ENCODE data around the gene VIPR1. TPM values are rescaled to one million over a fixed set of nuclear protein-coding genes. Genes with fewer than 3 reads are reported as not detected.

The VIPR1 gene
- total and polyA plus RNA-seq, 2 donors (not counting 1 experiment from before 2014, with no cell fraction given) = 0.79 to 5.8 TPM

- H3K36me3 ChIP-seq (replicated peaks in 1 of 2; ENCODE audit: control extremely low read depth in 1 of 2, control insufficient read depth in 1 of 2, extremely low read depth in 1 of 2, insufficient read depth in 2 of 2, low read length in 1 of 2) = no peaks in the 10 kb centered on the region
- no peak overlapping the region for H3K9ac ChIP-seq (ENCODE audit: low read length)
- H2AFZ ChIP-seq (ENCODE audit: insufficient read depth, low read depth, low read length, poor library complexity, severe bottlenecking) = no peak overlapping the region
- 100% methylated on average over 5 of the region's 6 CpGs for WGBS (ENCODE audit: insufficient coverage)
- peaks cover 9 to 15% of the 10 kb centered on the region in 2 donors for H3K4me1 ChIP-seq (ENCODE audit: control insufficient read depth in 2 of 2, insufficient read depth in 2 of 2, low read length in 2 of 2)
- ChIA-PET POLR2A (no interaction called here), CTCF (no interaction called here)
- peaks cover 0 to 4% (median 0%) of the 10 kb centered on the region in 4 experiments for H3K27me3 ChIP-seq (replicated peaks in 1 of 4; ENCODE audit: control extremely low read depth in 1 of 4, control insufficient read depth in 3 of 4, insufficient read depth in 4 of 4, low read length in 3 of 4)
- no peak overlapping the region for H3K4me2 ChIP-seq (replicated peaks; ENCODE audit: low read depth, low read length, poor library complexity, severe bottlenecking)
- H3K79me2 ChIP-seq (ENCODE audit: control insufficient read depth, insufficient read depth, low read length) = no peaks in the 10 kb centered on the region
- Mint-ChIP-seq H3K27ac (no peak overlapping the region), H3K9me3 (ENCODE audit: insufficient read depth) (no peaks in the 10 kb centered on the region), H3K27me3 (no peaks in the 10 kb centered on the region), H3K4me1 (peaks cover 14% of the 10 kb centered on the region), H3K4me3 (no peak overlapping the region)
- H3K9me3 ChIP-seq (ENCODE audit: control extremely low read depth in 1 of 3, control insufficient read depth in 2 of 3, insufficient read depth in 1 of 3, low read length in 2 of 3) = no peaks in the 10 kb centered on the region
- H4K20me1 ChIP-seq (ENCODE audit: control insufficient read depth, insufficient read depth, low read length, poor library complexity, severe bottlenecking) = no peaks in the 10 kb centered on the region
- H3K27ac ChIP-seq (ENCODE audit: low read length in 2 of 2) = no peak overlapping the region
- TF ChIP-seq, protein P1, sequence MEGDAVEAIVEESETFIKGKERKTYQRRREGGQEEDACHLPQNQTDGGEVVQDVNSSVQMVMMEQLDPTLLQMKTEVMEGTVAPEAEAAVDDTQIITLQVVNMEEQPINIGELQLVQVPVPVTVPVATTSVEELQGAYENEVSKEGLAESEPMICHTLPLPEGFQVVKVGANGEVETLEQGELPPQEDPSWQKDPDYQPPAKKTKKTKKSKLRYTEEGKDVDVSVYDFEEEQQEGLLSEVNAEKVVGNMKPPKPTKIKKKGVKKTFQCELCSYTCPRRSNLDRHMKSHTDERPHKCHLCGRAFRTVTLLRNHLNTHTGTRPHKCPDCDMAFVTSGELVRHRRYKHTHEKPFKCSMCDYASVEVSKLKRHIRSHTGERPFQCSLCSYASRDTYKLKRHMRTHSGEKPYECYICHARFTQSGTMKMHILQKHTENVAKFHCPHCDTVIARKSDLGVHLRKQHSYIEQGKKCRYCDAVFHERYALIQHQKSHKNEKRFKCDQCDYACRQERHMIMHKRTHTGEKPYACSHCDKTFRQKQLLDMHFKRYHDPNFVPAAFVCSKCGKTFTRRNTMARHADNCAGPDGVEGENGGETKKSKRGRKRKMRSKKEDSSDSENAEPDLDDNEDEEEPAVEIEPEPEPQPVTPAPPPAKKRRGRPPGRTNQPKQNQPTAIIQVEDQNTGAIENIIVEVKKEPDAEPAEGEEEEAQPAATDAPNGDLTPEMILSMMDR (IDR thresholded peaks at IDR 0.05) = no peak
- no peak for TF ChIP-seq EZH2 (IDR thresholded peaks at IDR 0.05; ENCODE audit: borderline replicate concordance, insufficient read depth, low read depth, low read length, poor library complexity, severe bottlenecking)
- H3K4me3 ChIP-seq (ENCODE audit: control extremely low read depth in 1 of 5, extremely low read depth in 1 of 5, insufficient read depth in 1 of 5, low read depth in 2 of 5, low read length in 4 of 5) = no peak overlapping the region
- intact Hi-C loops (cut with micrococcal nuclease) = no loop called here
- no peak for ATAC-seq (ENCODE audit: low read depth)
- no peak for DNase-seq
These were observed 29.0 kb downstream of the VIPR1 start for GRCh38 chr3:42531470-42531869.

DNA sequence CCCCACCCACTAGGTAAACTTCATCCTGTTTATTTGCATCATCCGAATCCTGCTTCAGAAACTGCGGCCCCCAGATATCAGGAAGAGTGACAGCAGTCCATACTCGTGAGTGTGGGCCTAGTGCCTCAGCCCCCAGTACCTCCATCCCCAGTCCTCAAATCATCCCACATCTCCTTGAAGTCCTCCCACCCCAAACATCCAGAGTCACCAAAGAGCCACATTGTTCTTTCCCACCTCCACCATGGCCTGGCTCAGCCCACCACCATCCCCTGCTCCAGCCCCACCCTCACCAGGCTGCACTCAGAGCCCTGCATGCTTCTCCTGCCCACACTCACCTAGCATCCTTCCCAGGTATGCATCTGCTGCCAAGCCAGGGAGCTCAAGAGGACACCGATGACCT is 29.8 kb downstream of the VIPR1 start:
- Histone ChIP-seq H3K36me3 (replicated peaks in 1 of 2; ENCODE audit: control extremely low read depth in 1 of 2, control insufficient read depth in 1 of 2, extremely low read depth in 1 of 2, insufficient read depth in 2 of 2, low read length in 1 of 2) (no peaks in the 10 kb centered on the region), H3K27ac (ENCODE audit: low read length in 2 of 2) (no peak overlapping the region), H3K9ac (ENCODE audit: low read length) (no peak overlapping the region), H2AFZ (ENCODE audit: insufficient read depth, low read depth, low read length, poor library complexity, severe bottlenecking) (no peak overlapping the region), H3K4me2 (replicated peaks; ENCODE audit: low read depth, low read length, poor library complexity, severe bottlenecking) (no peak overlapping the region), H3K79me2 (ENCODE audit: control insufficient read depth, insufficient read depth, low read length) (no peaks in the 10 kb centered on the region), H3K4me1 (ENCODE audit: control insufficient read depth in 2 of 2, insufficient read depth in 2 of 2, low read length in 2 of 2) (peaks cover 9 to 10% of the 10 kb centered on the region in 2 donors), H3K27me3 (replicated peaks in 1 of 4; ENCODE audit: control extremely low read depth in 1 of 4, control insufficient read depth in 3 of 4, insufficient read depth in 4 of 4, low read length in 3 of 4) (peaks cover 0 to 4% (median 0%) of the 10 kb centered on the region in 4 experiments), H4K20me1 (ENCODE audit: control insufficient read depth, insufficient read depth, low read length, poor library complexity, severe bottlenecking) (no peaks in the 10 kb centered on the region), H3K9me3 (ENCODE audit: control extremely low read depth in 1 of 3, control insufficient read depth in 2 of 3, insufficient read depth in 1 of 3, low read length in 2 of 3) (no peaks in the 10 kb centered on the region), H3K4me3 (ENCODE audit: control extremely low read depth in 1 of 5, extremely low read depth in 1 of 5, insufficient read depth in 1 of 5, low read depth in 2 of 5, low read length in 4 of 5) (no peak overlapping the region)
- WGBS (ENCODE audit: insufficient coverage) = 98% methylated on average over 4 of the region's 4 CpGs
- intact Hi-C loops (cut with micrococcal nuclease) = no loop called here
- H3K27me3 Mint-ChIP-seq = no peaks in the 10 kb centered on the region
- DNase-seq (no peak), ATAC-seq (ENCODE audit: low read depth) (no peak)
- H3K9me3 Mint-ChIP-seq (ENCODE audit: insufficient read depth) = no peaks in the 10 kb centered on the region
- peaks cover 14% of the 10 kb centered on the region for H3K4me1 Mint-ChIP-seq
- CTCF ChIA-PET = interaction anchor here (2.0 to 6.5 kb wide), 2 partner anchors 17 to 285 kb away, joined by 5 to 71 read pairs; no protein-coding TSS in a partner anchor
- H3K4me3 Mint-ChIP-seq = no peak overlapping the region
- TF ChIP-seq, protein P1 (IDR thresholded peaks at IDR 0.05) = no peak
- TF ChIP-seq EZH2 (IDR thresholded peaks at IDR 0.05; ENCODE audit: borderline replicate concordance, insufficient read depth, low read depth, low read length, poor library complexity, severe bottlenecking) = no peak
- POLR2A ChIA-PET = no interaction called here
- H3K27ac Mint-ChIP-seq = no peak overlapping the region
